Neural cell (in vitro differentiated cells): ENCODE measurements around the gene LRIT1. TPM values are rescaled to one million over a fixed set of nuclear protein-coding genes. Genes with fewer than 3 reads are reported as not detected.

Experiments used
- H2AFZ ChIP-seq: fragments of 200-600, 300-800 bp; sonication (generic), shearing (Covaris generic); 2 replicates; pipeline ENCODE4 v1.6.0; 2014; ENCODE audit warnings: low read depth, mild to moderate bottlenecking, antibody characterized with exemption, low read length, moderate library complexity
- H3F3A ChIP-seq: fragments of 200-600 bp; shearing (Covaris generic); 2 replicates; pipeline ENCODE4 v1.6.1; 2016; ENCODE audit warnings: mild to moderate bottlenecking, moderate library complexity, mixed read lengths, antibody characterized with exemption, low read length; ENCODE audit not compliant: insufficient read depth, poor library complexity, severe bottlenecking
- H3K27ac ChIP-seq: fragments of 200-600, 300-800 bp; sonication (generic), shearing (Covaris generic); 2 replicates; pipeline ENCODE4 v1.5.1; 2014; ENCODE audit warnings: mild to moderate bottlenecking, low read length, moderate library complexity
- H3K27me3 ChIP-seq: fragments of 300-800, 200-600 bp; sonication (generic), shearing (Covaris generic); 2 replicates; pipeline ENCODE4 v1.6.0; 2014; ENCODE audit warnings: mild to moderate bottlenecking, low read depth, low read length, moderate library complexity; ENCODE audit not compliant: insufficient read depth
- H3K36me3 ChIP-seq: fragments of 300-800, 200-600 bp; sonication (generic), shearing (Covaris generic); 2 replicates; pipeline ENCODE4 v1.5.1; 2014; ENCODE audit warnings: mild to moderate bottlenecking, antibody characterized with exemption, low read length, moderate library complexity; ENCODE audit not compliant: insufficient read depth
- H3K4me2 ChIP-seq: fragments of 300-800, 200-600 bp; sonication (generic), shearing (Covaris generic); 2 replicates; pipeline ENCODE4 v1.6.0; 2014; ENCODE audit warnings: mild to moderate bottlenecking, low read length
- H3K4me3 ChIP-seq: fragments of 300-800, 200-600 bp; sonication (generic), shearing (Covaris generic); 2 replicates; pipeline ENCODE4 v1.5.1; 2014; ENCODE audit warnings: mild to moderate bottlenecking, low read length, moderate library complexity
- H3K79me2 ChIP-seq: fragments of 200-600 bp; shearing (Covaris generic); replicated peaks from 2 replicates; pipeline ENCODE4 v1.6.0; 2014; ENCODE audit warnings: mild to moderate bottlenecking, low read length, moderate library complexity; ENCODE audit not compliant: insufficient read depth
- H3K9ac ChIP-seq: fragments of 300-800, 200-600 bp; sonication (generic), shearing (Covaris generic); 2 replicates; pipeline ENCODE4 v1.6.1; 2016; ENCODE audit warnings: mild to moderate bottlenecking, low read length, mixed read lengths
- H3K9me2 ChIP-seq: fragments of 200-600 bp; shearing (Covaris generic); 2 replicates; pipeline ENCODE4 v1.6.1; 2016; ENCODE audit warnings: mild to moderate bottlenecking, low read length, mixed read lengths; ENCODE audit not compliant: insufficient read depth
- H3K9me3 ChIP-seq: fragments of 200-600, 300-800 bp; sonication (generic), shearing (Covaris generic); 2 replicates; pipeline ENCODE4 v1.6.1; 2016; ENCODE audit warnings: mild to moderate bottlenecking, mixed run types, low read length, moderate library complexity, mixed read lengths
- H4K20me1 ChIP-seq: fragments of 200-600 bp; shearing (Covaris generic); 2 replicates; pipeline ENCODE4 v1.6.1; 2016; ENCODE audit warnings: mild to moderate bottlenecking, mixed run types; ENCODE audit not compliant: insufficient read depth
- CTCF ChIP-seq: fragments of 450-650 bp; IDR thresholded peaks from 2 replicates; pipeline ENCODE4 v1.5.1; 2014; ENCODE audit warnings: antibody characterized with exemption, mild to moderate bottlenecking, moderate library complexity; ENCODE audit not compliant: poor library complexity, severe bottlenecking
- EP300 ChIP-seq: fragments of 450-650 bp; conservative IDR thresholded peaks from 2 replicates; pipeline ENCODE4 v1.6.1; 2014; ENCODE audit warnings: antibody characterized with exemption, mild to moderate bottlenecking, moderate library complexity; ENCODE audit not compliant: poor library complexity, severe bottlenecking
- EZH2 ChIP-seq: fragments of 200-600, 300-800 bp; shearing (Covaris generic), sonication (generic); IDR thresholded peaks from 2 replicates; pipeline ENCODE4 v1.6.1; 2014; ENCODE audit warnings: antibody characterized with exemption, low read length, borderline replicate concordance, mild to moderate bottlenecking; ENCODE audit not compliant: insufficient read depth, poor library complexity, severe bottlenecking
- MXI1 ChIP-seq: fragments of 450-650 bp; conservative IDR thresholded peaks from 2 replicates; pipeline ENCODE4 v1.6.1; 2014; ENCODE audit warnings: antibody characterized with exemption, mild to moderate bottlenecking; ENCODE audit not compliant: poor library complexity, severe bottlenecking
- POLR2AphosphoS5 ChIP-seq: IDR thresholded peaks from 2 replicates; pipeline ENCODE4 v1.6.1; 2012
- RAD21 ChIP-seq: fragments of 450-650 bp; conservative IDR thresholded peaks from 2 replicates; pipeline ENCODE4 v1.6.1; 2014; ENCODE audit warnings: antibody characterized with exemption, mild to moderate bottlenecking, moderate library complexity
- REST ChIP-seq: IDR thresholded peaks from 2 replicates; pipeline ENCODE4 v1.6.1; 2012; ENCODE audit warnings: borderline replicate concordance
- SMC3 ChIP-seq: fragments of 450-650 bp; conservative IDR thresholded peaks from 2 replicates; pipeline ENCODE4 v1.6.1; 2014; ENCODE audit warnings: antibody characterized with exemption, mild to moderate bottlenecking, moderate library complexity; ENCODE audit not compliant: poor library complexity
- TAF1 ChIP-seq: IDR thresholded peaks from 2 replicates; pipeline ENCODE4 v1.6.1; 2012; ENCODE audit warnings: low read depth
- polyA plus RNA-seq: library from polyadenylated mRNA; depleted of rRNA; stranded (reverse); fragments of >200 nt; gene quantifications from 2 replicates; pipeline ENCODE4 v1.2.3, GENCODE V29; 2014

LRIT1 gene
- polyA plus RNA-seq, 1 donor from 2014 or later: not detected

GRCh38 chr10:84196083-84196482 is 45.3 kb downstream of the LRIT1 start:
- H3K79me2 ChIP-seq: no peaks in the 10 kb centered on the region
- H3K9ac ChIP-seq: no peak overlapping the region
- no peaks in the 10 kb centered on the region for H3K9me2 ChIP-seq
- H3K36me3 ChIP-seq: no peaks in the 10 kb centered on the region
- peaks cover 30% of the 10 kb centered on the region for H3K27me3 ChIP-seq
- no peak overlapping the region for H2AFZ ChIP-seq
- no peak for TF ChIP-seq EP300
- TF ChIP-seq POLR2AphosphoS5: no peak
- TF ChIP-seq TAF1: no peak
- TF ChIP-seq SMC3: no peak
- no peak for TF ChIP-seq REST
- no peak for TF ChIP-seq EZH2
- TF ChIP-seq MXI1: no peak
- TF ChIP-seq RAD21: no peak
- TF ChIP-seq CTCF: no peak
- H3K27ac ChIP-seq: no peak overlapping the region
- H3K9me3 ChIP-seq: no peaks in the 10 kb centered on the region
- H3K4me3 ChIP-seq: no peak overlapping the region
- no peaks in the 10 kb centered on the region for H4K20me1 ChIP-seq
- no peaks in the 10 kb centered on the region for H3F3A ChIP-seq
- H3K4me2 ChIP-seq: no peak overlapping the region

GRCh38 chr10:84195044-84195830 is 46.1 kb downstream of the LRIT1 start:
- Histone ChIP-seq H3K9me2 (no peaks in the 10 kb centered on the region), H2AFZ (no peak overlapping the region), H3K36me3 (no peaks in the 10 kb centered on the region), H3K4me2 (no peak overlapping the region), H3K27me3 (peaks cover 30% of the 10 kb centered on the region), H3F3A (no peaks in the 10 kb centered on the region), H3K9ac (peak overlapping the region; percentile 55), H3K9me3 (no peaks in the 10 kb centered on the region), H3K4me3 (peak overlapping the region; percentile 69), H3K79me2 (no peaks in the 10 kb centered on the region), H3K27ac (no peak overlapping the region), H4K20me1 (no peaks in the 10 kb centered on the region)
- TF ChIP-seq CTCF: no peak
- no peak for TF ChIP-seq REST
- TF ChIP-seq SMC3: no peak
- TF ChIP-seq POLR2AphosphoS5: no peak
- no peak for TF ChIP-seq EP300
- TF ChIP-seq MXI1: no peak
- TF ChIP-seq RAD21: no peak
- no peak for TF ChIP-seq TAF1
- TF ChIP-seq EZH2: no peak
